CD4-positive, alpha-beta T cell treated with Interleukin-17A for 1 hour (primary cell): Measurements from ENCODE around the gene SLC51A.

Source experiments
- DNase-seq: peaks from one replicate; pipeline ENCODE4 v3.0.0-alpha.2; 2020

Gene SLC51A

DNA sequence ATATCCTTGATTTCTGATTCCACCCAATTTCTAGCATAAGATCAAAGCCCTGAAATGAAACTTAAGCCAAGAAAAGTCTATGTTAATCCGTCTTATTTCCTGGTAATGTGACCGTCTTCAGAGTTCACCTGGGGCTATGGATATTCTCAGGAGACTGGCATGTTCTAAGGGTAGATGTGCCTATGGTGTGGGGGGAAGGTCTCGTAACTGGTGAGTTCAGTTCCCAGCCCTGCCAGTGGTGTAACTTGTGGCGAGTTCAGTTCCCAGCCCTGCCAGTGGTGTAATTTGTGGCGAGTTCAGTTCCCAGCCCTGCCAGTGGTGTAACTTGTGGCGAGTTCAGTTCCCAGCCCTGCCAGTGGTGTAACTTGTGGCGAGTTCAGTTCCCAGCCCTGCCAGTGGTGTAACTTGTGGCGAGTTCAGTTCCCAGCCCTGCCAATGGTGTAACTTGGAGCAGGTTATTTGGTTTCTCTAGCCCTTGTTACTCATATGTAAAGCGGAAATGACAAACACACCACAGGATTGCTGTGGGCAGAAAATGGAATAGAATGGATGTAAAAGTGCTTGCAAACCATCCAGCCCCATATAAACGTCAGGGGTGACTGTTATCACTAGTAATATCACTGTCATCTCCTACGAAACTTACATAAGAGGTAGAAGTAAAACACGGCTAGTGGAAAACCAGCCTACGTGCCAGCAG is 30.4 kb downstream of the SLC51A start:
- peak; percentile 20 for DNase-seq

DNA sequence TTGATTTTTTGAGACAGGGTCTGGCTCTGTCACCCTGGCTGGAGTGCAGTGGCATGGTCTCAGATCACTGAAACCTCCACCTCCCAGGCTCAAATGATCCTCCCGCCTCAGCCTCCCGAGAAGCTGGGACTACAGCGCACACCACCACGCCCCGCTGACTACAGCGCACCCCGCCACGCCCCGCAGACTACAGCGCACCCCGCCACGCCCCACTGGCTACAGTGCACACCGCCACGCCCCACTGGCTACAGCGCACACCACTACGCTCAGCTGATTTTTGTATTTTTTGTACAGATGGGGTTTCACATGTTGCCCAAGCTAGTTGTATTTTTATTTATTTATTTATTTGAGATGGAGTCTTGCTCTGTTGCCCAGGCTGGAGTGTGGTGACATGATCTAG is 35.6 kb downstream of the SLC51A start:
- no peak for DNase-seq

DNA sequence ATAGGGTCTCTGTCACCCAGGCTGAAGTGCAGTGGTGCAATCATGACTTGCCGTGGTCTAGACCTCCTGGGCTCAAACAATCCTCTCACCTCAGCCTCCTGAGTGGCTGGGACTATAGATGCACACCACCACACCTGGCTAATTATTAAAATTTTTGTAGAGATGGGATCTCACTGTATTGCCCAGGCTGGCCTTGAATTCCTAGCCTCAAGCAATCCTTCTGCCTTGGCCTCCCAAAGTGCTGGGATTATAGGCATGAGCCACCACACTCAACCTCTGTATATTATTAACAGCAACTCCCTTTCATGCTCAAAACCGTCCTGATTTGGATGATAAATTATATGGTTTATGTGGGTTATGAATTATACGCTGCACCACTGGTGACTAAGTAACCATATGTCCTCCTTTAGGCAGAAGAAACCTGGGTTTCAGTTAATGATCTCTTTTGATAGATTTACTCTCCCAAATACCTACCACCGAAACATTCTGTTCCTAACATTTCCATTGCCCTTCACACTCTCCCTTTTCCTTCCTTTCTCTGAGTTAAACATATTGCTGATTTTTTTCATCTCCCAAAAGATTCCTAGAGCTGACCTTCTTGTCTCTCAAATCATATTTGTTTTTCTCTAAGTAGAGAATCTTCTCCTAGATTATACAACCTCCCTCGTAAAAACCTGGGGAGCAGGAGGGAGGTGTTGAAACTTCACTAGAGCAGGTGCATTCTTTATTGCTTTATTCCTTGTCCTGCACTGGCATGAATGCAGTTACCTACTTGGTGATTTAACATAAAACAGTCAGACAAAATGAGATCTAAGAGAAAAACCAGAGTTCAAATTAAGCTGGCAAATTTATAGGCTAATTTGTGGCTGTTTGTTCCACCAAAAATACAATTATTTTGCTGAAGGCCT is 38.3 kb downstream of the SLC51A start:
- no peak for DNase-seq

- DNase-seq = no peak
Measured at GRCh38 chr3:196255776-196256175, 39.4 kb downstream of the SLC51A start.

- no peak for DNase-seq
Measured at GRCh38 chr3:196260784-196261183, 44.5 kb downstream of the SLC51A start.

- DNase-seq = no peak
Measured at GRCh38 chr3:196263819-196264218, 47.5 kb downstream of the SLC51A start.

- no peak for DNase-seq
Measured at GRCh38 chr3:196268284-196269163, 52.2 kb downstream of the SLC51A start.

DNA sequence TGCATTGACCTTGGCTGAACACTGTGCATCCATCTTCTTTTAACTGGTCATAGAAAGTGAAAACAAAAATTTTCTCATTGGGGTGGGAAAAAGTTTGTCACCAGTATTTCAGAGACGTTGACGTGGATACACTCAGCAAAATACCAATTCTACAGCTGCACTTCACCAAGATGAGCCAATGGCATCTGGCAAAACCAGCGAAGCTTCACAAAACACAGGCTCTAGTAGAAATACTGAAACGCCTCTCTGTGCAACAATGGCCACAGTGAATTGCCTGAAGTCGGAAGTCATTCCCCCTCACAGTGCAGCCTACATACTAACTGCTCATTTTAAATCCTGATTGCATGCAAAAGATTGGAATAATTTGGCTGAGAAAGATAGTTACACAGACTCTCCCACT is 54.2 kb downstream of the SLC51A start:
- DNase-seq = no peak

DNA sequence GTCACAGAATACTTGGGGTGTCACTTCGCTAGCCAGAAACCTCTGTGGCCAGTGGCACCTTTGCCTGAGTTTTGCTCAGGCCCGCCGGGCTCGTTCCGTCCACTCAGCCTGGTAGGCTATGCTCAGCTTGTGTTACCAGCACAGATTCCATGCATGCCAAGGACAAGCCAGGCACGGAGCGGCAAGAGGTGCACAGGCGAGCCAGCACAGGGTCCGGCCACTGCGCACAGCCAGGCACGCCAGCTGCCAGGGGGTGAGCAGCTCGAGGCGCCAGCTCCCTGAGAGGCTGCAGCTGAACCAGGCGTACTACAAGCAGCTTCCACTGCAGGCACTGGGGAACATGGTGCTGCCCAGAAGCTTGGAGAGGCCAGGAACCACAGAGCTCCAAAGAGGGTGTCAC is 56.5 kb downstream of the SLC51A start:
- no peak for DNase-seq

GRCh38 chr3:196273655-196274054 is 57.3 kb downstream of the SLC51A start:
- peak; percentile 16 for DNase-seq

GRCh38 chr3:196274585-196274984 is 58.3 kb downstream of the SLC51A start:
- DNase-seq = peak; percentile 86

DNA sequence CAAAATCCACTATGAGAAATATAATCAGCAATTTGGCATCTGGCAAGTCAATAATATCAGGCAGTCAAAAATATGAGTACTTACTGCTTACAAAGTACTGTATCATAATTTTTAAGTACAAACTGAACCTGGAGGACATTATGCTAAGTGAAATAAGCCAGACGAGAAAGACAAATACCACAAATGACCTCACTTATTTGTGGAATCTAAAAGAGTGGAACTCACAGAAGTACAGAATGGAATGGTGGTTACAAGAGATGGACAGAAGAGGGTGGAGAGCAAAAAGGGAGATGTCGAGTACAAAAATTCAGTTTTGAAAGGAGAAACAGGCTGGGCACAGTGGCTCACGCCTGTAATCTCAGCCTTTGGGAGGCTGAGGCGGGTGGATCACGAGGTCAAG is 58.8 kb downstream of the SLC51A start:
- no peak for DNase-seq

GRCh38 chr3:196280689-196281440 is 64.5 kb downstream of the SLC51A start:
- DNase-seq = no peak

DNA sequence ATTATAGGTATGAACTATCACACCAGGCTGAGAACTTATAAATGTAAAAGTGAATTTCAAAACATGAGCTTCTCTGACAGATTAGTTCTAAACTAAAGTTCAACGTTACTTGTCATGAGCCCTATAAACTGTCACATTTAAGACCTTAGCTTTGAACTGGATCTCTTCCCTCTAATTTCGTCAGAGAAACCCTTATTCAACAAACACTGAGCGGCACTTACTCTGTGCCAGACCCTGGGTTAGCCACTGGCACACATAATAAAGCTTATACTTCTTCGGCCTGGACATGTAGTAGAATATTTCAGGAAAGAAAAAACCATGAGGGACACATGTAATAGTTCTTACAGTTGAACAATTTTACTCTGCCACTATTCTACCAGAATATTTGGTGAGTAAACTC is 65.6 kb downstream of the SLC51A start:
- DNase-seq = no peak
